PC-9 (cell line): Measurements from ENCODE around the gene NLGN4X. TPM values are rescaled to one million over a fixed set of nuclear protein-coding genes. Genes with fewer than 3 reads are reported as not detected.

Source experiments
- BruUV-seq: library from RNA; stranded (reverse); fragments of 400-500 nt; replicated peaks from 2 replicates; lab custom pipeline; 2021; lab: Mats Ljungman, UMichigan
- CTCF ChIA-PET: fragments of 300-600 bp; sonication (Branson Sonifier 250); formaldehyde crosslinking; loops from one replicate; lab custom pipeline; 2022; ENCODE audit warnings: antibody characterized with exemption; lab: Charles Lee
- POLR2A ChIA-PET: fragments of 300-600 bp; sonication (Branson Sonifier 250); formaldehyde crosslinking; loops from one replicate; lab custom pipeline; 2022; ENCODE audit warnings: antibody characterized with exemption; ENCODE audit not compliant: unreplicated experiment; lab: Charles Lee
- DNase-seq, 2 experiments: peaks; one replicate each; pipeline versions ENCODE4 v3.0.0 to v3.0.0-alpha.2; 2015 to 2022; ENCODE audit warnings: mixed read lengths in 1 of 2
- H2AFZ ChIP-seq: fragments of 200-600 bp; sonication (generic); 2 replicates; pipeline ENCODE4 v1.8.1; 2017; ENCODE audit warnings: antibody characterized with exemption
- H3F3A ChIP-seq: fragments of 200-600 bp; sonication (generic); 2 replicates; pipeline ENCODE4 v1.8.1; 2017; ENCODE audit warnings: antibody characterized with exemption, mild to moderate bottlenecking, low read depth; ENCODE audit not compliant: insufficient read depth
- H3K27ac ChIP-seq: fragments of 200-600 bp; sonication (generic); 2 replicates; pipeline ENCODE4 v1.6.1; 2016; ENCODE audit warnings: mixed run types
- H3K27me3 ChIP-seq: fragments of 200-600 bp; sonication (generic); 2 replicates; pipeline ENCODE4 v1.6.1; 2016; ENCODE audit warnings: low read depth, mixed run types; ENCODE audit not compliant: insufficient read depth
- H3K36me3 ChIP-seq: fragments of 200-600 bp; sonication (generic); 2 replicates; pipeline ENCODE4 v1.6.1; 2016; ENCODE audit warnings: low read depth, mixed run types
- H3K4me1 ChIP-seq: fragments of 200-600 bp; sonication (generic); replicated peaks from 2 replicates; pipeline ENCODE4 v1.6.1; 2016; ENCODE audit warnings: mixed run types; ENCODE audit not compliant: insufficient read depth
- H3K4me2 ChIP-seq: fragments of 200-600 bp; sonication (generic); 2 replicates; pipeline ENCODE4 v1.6.1; 2017; ENCODE audit warnings: mixed run types
- H3K4me3 ChIP-seq: fragments of 200-600 bp; sonication (generic); 2 replicates; pipeline ENCODE4 v1.6.1; 2016; ENCODE audit warnings: mixed run types
- H3K79me2 ChIP-seq: fragments of 200-600 bp; sonication (generic); 2 replicates; pipeline ENCODE4 v1.6.1; 2017; ENCODE audit warnings: low read depth, mixed run types
- H3K9me2 ChIP-seq: fragments of 200-600 bp; sonication (generic); 2 replicates; pipeline ENCODE4 v1.8.1; 2017; ENCODE audit warnings: mild to moderate bottlenecking; ENCODE audit not compliant: insufficient read depth
- H3K9me3 ChIP-seq: fragments of 200-600 bp; sonication (generic); 2 replicates; pipeline ENCODE4 v1.8.1; 2016; ENCODE audit warnings: low read depth; ENCODE audit not compliant: insufficient read depth
- H4K20me1 ChIP-seq: fragments of 200-600 bp; sonication (generic); 2 replicates; pipeline ENCODE4 v1.8.1; 2017; ENCODE audit not compliant: insufficient read depth
- CTCF ChIP-seq: fragments of 200-600 bp; sonication (generic); conservative IDR thresholded peaks from 2 replicates; pipeline ENCODE4 v1.6.1; 2017; ENCODE audit warnings: mixed run types, antibody characterized with exemption, mild to moderate bottlenecking, moderate library complexity
- EZH2 ChIP-seq: fragments of 200-600 bp; sonication (generic); IDR thresholded peaks from 2 replicates; pipeline ENCODE4 v1.8.0; 2017; ENCODE audit warnings: antibody characterized with exemption, low read depth
- intact Hi-C: fragments of 100-400 bp; cut with micrococcal nuclease; formaldehyde crosslinking; loops from one replicate; pipeline ENCODE4 v1.10.0; 2022; ENCODE audit not compliant: unreplicated experiment
- total RNA-seq: library from RNA; stranded (reverse); gene quantifications from 2 replicates; pipeline ENCODE4 v1.2.3, GENCODE V29; 2021

Gene NLGN4X
- total RNA-seq, 1 experiment from 2014 or later, result 0.31 TPM

- no peaks in the 10 kb centered on the region for H3F3A ChIP-seq
- BruUV-seq, result no TSS peak
Observed at GRCh38 chrX:6005856-6006255, 222.8 kb downstream of the NLGN4X start.

GRCh38 chrX:6004529-6004928 lies 224.1 kb downstream of the NLGN4X start:
- Histone ChIP-seq H3K9me2 (no peaks in the 10 kb centered on the region), H3K4me3 (no peak overlapping the region), H2AFZ (no peak overlapping the region), H3K4me2 (no peak overlapping the region), H3K4me1 (no peaks in the 10 kb centered on the region), H3F3A (no peaks in the 10 kb centered on the region), H3K9me3 (no peaks in the 10 kb centered on the region), H3K36me3 (no peaks in the 10 kb centered on the region), H3K79me2 (no peaks in the 10 kb centered on the region), H3K27ac (no peak overlapping the region), H3K27me3 (no peaks in the 10 kb centered on the region), H4K20me1 (no peaks in the 10 kb centered on the region)
- DNase-seq, result no peak
- no TSS peak for BruUV-seq
- CTCF ChIA-PET, result no interaction called here
- POLR2A ChIA-PET, result no interaction called here
- intact Hi-C loops, result no loop called here
- TF ChIP-seq CTCF (no peak), EZH2 (no peak)

More at GRCh38 chrX:6005856-6006255, 222.8 kb downstream of the NLGN4X start:
- DNase-seq, result no peak
- Histone ChIP-seq H3K4me1 (no peaks in the 10 kb centered on the region), H3K27ac (no peak overlapping the region), H4K20me1 (no peaks in the 10 kb centered on the region), H2AFZ (no peak overlapping the region), H3K79me2 (no peaks in the 10 kb centered on the region), H3K36me3 (no peaks in the 10 kb centered on the region), H3K4me2 (no peak overlapping the region), H3K27me3 (no peaks in the 10 kb centered on the region), H3K9me2 (no peaks in the 10 kb centered on the region), H3K4me3 (no peak overlapping the region), H3K9me3 (no peaks in the 10 kb centered on the region)
- CTCF ChIA-PET, result no interaction called here
- intact Hi-C loops, result no loop called here
- no peak for TF ChIP-seq CTCF
- no peak for TF ChIP-seq EZH2
- POLR2A ChIA-PET, result no interaction called here

GRCh38 chrX:6002056-6002455 lies 226.6 kb downstream of the NLGN4X start:
- ChIA-PET CTCF (no interaction called here), POLR2A (no interaction called here)
- no TSS peak for BruUV-seq
- Histone ChIP-seq H3K4me2 (no peak overlapping the region), H3K27me3 (no peaks in the 10 kb centered on the region), H3K4me3 (no peak overlapping the region), H3F3A (no peaks in the 10 kb centered on the region), H3K9me2 (no peaks in the 10 kb centered on the region), H3K36me3 (no peaks in the 10 kb centered on the region), H3K27ac (no peak overlapping the region), H2AFZ (no peak overlapping the region), H3K4me1 (no peaks in the 10 kb centered on the region), H4K20me1 (no peaks in the 10 kb centered on the region), H3K79me2 (no peaks in the 10 kb centered on the region), H3K9me3 (no peaks in the 10 kb centered on the region)
- no peak for TF ChIP-seq EZH2
- TF ChIP-seq CTCF, result no peak
- DNase-seq, result no peak
- intact Hi-C loops, result no loop called here
